Left renal pelvis (tissue), 4 donors: ENCODE measurements around the gene SRMS. TPM values are rescaled to one million over a fixed set of nuclear protein-coding genes. Genes with fewer than 3 reads are reported as not detected.
A peak's percentile ranks its signal among the peaks of the same experiment; 100 is the strongest.
"Not testable (repeated sequence)": the region's sequence is repeated elsewhere in the genome, so short reads cannot be mapped to it uniquely, and the experiment has no call there.

Source experiments
- DNase-seq, 4 donors: peaks; one replicate each; pipeline ENCODE4 v3.0.0-alpha.2; 2013; ENCODE audit warnings: low read depth in 4 of 4, low spot score in 3 of 4
- polyA plus RNA-seq, 4 donors: library from polyadenylated mRNA; unstranded; fragments of 120-200 nt; gene quantifications; one replicate each; pipeline ENCODE4 v1.2.1, GENCODE V29; 2013; ENCODE audit not compliant: insufficient read length in 4 of 4

SRMS gene
- polyA plus RNA-seq, 4 donors = 0.14 to 0.26 (median 0.17) TPM; not detected in 1

DNA sequence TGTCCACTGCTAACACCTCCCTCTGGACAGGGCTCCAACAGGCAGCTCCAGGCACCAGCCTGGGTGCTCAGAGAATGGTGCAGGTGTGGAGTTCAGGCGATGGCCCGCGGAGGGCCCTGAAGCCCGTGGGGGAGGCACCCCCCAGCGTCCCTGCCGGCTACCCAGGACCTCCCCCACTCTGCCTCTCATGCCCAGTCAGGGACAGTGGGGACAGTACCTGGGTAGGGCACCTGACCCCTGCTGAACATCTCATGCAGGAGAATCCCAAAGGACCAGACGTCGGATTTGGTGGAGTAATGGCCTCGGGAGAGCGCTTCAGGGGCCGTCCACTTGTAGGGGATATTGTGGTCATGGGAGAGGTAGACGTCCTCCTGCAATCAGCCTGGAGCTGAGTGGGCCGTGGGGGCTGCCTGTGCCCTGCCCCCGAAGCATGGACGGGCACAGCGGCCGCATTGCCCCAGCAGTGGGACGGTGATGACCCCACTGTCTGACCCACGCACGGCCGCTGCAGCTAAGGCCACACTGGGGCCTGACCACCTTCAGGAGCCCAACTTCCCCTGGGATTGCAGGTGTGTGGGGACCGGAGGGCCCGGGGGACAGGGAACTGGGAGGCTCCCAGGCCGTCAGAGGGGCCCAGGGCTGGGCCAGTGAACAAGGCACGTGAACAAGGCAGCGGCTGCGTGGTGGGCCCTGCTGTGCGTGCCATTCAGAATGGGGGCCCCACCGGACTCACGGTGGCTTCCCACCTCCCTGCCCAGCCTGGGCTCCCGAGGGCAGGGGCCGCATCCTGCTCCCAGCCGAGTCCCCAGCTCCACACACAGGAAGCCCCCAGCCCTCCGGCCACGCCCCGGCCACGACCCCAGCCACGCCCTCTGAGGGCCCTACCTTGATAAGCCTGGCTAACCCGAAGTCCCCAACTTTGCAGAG lies 17.4 kb downstream of the SRMS start:
- DNase-seq = no peak

DNA sequence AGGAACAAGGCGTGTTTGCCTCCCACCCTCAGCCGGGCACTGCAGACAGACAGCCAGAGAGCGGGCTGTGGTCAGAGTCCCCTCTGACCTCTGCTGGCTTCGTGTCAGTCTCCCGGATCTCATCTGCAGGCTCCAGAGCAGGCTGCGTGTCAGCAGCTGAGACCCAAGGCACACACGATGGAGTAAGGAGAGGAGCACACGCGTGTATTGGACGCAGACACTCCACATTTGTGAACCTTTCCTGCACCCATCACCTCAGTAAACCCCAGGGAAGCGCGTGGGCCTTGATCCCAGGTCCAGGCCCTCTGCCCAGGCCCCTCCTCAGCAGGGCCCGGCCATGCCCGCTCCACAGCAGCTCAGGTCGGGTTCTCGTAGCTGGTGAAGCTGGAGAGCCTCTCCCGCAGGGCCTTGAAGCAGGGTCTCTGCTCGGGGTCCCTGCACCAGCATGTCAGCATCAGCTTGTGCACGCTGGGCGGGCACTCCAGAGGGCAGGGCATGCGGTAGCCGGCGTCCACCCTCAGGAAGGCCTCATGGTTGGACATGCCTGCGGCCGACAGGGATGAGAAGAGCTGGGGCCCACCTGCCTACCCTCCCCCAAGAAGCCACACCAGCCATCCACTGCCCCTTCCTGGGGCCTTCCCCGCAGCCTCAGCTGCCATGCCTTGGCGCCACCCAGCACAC lies 18.2 kb downstream of the SRMS start:
- DNase-seq = no peak

DNA sequence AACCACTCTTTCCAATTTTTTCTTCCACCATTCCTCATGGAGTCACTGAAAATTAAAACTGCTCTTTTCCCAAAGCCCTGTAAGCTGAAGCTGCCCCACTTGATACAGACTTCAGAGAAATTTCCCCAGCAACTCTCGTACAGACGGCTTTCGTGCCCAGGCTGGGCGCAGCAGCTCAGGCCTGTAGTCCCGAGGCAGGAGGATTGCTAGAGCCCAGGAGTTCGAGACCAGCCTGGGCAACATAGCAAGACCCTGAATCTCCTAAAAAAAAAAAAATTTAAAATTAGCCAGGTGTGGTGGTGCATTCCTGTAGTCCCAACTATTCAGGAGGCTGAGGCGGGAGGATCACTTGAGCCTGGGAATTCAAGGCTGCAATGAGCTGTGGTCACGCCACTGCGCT lies 20.4 kb downstream of the SRMS start:
- no peak for DNase-seq

DNA sequence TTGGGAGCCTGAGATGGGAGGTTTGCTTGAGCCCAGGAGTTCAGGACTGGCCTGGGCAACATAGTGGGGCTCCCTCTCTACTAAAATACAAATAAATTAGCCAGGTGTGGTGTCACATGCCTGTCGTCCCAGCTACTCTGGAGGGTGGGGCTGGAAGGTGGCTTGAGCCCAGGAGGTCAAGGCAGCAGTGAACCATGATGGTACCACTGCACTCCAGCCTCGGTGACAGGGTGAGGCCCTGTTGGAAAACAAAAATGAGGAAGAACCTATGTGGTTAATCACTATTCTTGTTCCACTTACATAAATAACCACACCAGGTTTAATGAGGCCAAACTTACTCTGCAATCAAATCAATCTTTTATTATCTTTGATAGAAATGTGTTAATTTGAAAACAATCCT lies 21.6 kb downstream of the SRMS start:
- no peak for DNase-seq

GRCh38 chr20:63525185-63525584 lies 22.4 kb downstream of the SRMS start:
- DNase-seq = no peak

DNA sequence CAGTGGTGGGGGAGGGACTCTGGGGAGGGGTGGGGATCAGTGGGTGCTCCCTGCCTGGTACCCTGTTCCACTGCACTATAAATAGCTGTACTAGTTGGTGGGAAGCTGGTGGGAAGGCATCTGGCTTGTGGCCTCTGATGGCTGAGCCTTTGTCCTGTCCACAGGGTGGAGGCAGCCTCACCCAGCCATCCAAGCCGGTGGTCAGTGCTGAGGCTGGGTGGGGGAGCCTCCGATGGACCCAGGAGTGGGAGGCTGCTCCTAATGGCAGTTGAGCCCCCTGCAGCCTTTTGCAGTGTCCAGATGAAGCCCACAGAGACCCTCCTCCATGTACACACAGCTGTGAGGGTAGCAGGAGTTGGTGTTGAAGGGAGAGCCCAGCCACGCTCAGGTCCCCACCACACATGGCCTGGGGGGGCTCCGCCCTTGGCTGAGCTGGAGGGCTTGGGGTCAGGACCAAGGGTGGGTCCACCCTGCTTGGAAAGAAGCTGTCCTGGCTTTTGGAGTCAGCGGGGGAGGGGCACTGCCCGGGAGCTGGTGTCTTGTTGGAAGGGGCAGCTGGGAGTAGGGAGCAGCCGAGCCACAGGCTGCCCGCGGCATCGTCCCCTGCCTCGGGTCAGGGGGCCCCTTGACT lies 24.5 kb downstream of the SRMS start:
- no peak for DNase-seq

DNA sequence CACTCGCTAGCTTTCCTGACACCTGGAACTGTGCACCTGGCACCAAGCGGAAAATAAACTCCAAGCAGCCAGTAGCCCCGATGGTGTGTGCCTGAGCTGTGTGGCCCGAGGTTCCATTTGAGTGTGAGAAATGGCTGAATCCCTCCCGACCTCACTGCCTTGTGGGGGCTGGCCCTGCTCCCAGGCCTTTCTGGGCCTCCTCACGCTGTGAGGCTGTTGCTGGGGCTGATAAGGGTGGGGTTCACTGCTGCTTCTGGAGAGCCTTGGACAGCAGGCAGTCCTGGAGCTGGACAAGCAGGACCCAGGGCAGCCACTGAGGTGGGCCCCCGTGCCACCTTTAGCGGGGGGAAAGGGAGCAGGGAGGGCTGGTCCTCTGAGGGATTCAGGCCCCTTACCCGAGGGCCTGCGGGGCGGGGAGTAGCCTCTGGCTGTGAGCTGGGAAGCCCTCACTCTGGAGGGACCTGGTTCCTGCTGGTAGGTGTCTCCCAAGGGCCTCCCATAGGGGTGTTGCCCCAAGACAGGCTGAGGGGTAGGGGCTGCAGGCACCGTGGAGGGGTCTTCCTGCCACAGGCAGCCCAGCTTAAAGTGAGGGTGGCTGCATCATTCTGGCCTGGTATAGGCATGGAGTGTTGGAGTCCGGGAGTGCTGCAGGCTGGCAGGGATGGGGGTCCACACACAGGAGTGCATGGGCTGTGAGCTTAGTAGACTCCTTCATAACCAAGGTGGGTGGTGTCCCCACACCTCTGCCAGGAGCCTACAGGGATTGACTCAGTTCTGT lies 25.3 kb downstream of the SRMS start:
- no peak for DNase-seq

GRCh38 chr20:63521602-63522001 lies 25.9 kb downstream of the SRMS start:
- no peak for DNase-seq

- DNase-seq = peak in 2 of 4 donors; percentile 54 to 66
These were observed 26.5 kb downstream of the SRMS start for GRCh38 chr20:63520934-63521601.

DNA sequence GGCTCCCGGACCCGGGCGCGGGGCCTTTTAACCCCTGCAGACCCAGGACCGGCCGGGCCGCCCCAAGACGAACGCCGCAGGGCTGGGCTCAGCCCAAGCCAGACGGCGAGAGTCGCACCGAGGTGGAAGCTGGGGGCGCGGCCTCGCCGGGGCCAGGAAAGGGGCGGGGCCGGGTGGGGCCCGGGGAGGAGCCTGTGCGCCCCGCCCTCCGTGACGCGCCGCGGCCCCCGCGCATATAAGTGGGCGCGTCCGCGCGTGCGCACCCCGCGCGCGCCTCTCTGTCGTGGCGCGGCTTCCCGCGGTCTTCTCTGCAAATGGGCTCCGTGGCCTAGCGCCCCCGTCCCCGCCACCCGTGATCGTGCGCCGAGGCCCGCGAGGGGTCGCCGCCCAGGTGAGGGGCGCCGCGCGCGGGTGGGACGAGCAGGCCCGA lies 27.0 kb downstream of the SRMS start, which contains the start of gene PPDPF:
Gene PPDPF (plus strand): TSS at position 262 of the 430 bp plus-strand sequence. CDS start 544 bp downstream, outside the sequence.
- DNase-seq = peak; percentile 64 to 83 (median 78)

GRCh38 chr20:63519668-63520503 lies 27.7 kb downstream of the SRMS start:
- DNase-seq = peak in 1 of 4 donors; percentile 44

DNA sequence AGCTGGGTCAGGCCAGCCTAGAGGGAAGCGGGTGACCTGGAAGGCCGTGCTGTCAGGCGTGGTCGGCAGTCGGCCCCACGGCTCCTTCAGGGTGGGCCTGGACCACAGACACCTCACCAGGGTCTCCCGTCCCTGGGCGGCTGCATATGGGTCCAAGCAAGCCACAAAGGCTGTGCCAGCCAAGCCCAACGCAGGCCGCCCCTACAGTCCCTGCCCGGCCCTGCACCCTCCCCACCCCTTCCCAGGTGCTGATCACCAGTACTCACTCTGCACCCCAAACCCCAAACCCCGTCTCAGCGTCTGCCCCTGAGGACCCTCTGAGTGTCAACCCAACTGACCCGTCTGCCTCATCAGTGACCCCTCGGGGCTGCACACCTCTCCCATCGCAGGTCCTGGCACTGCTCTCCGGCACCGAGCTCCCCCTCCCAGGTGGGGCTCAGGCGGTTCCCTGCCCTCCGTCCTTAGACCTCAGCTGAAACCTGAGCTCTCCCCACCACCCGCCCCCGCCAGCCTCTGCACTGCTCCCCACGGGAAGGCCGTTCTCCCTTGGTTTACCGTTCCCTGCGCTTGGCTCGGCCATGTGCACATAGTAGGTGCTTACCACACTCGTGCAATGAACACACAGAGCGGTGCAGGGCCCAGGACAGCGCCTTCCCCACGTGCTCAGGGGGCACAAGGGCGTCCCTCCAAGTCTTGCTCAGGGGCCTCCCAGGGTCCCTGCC lies 28.4 kb downstream of the SRMS start:
- no peak for DNase-seq

GRCh38 chr20:63518351-63518861 lies 29.1 kb downstream of the SRMS start:
- no peak for DNase-seq

- no peak for DNase-seq
These were observed 29.9 kb downstream of the SRMS start for GRCh38 chr20:63517376-63518309.

DNA sequence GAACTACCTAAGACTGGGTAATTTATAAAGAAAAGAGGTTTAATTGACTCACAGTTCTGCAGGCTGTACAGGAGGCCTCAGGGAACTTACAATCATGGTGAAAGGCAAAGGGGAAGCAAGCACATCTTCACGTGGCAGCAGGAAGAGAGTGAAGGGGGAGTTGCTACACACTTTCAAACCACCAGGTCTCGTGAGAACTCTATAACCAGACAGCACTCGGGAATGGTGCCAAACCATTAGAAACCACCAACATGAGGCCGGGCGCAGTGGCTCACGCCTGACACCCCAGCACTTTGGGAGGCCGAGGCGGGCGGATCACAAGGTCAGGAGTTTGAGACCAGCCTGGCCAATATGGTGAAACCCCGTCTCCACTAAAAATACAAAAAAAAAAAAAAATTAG lies 33.0 kb downstream of the SRMS start:
- DNase-seq = not testable (repeated sequence)

DNA sequence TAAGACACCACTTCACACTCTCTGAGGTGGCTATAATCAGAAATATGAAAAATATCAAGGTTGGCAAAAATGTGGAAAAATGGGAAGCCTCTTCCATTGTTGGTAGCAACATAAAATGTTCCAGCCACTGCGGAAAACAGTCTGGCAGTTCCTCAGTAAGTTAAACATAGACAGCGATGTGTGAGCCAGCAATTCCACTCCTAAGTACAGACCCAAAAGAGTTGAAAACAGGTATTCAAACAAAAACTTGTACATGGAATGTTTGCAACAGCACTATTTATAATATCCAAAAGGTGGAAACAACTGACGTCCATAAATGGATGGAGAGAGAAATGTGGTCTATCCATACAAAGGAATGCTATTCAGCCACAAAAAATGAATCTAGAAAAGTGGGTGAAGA lies 34.3 kb downstream of the SRMS start:
- DNase-seq = no peak

DNA sequence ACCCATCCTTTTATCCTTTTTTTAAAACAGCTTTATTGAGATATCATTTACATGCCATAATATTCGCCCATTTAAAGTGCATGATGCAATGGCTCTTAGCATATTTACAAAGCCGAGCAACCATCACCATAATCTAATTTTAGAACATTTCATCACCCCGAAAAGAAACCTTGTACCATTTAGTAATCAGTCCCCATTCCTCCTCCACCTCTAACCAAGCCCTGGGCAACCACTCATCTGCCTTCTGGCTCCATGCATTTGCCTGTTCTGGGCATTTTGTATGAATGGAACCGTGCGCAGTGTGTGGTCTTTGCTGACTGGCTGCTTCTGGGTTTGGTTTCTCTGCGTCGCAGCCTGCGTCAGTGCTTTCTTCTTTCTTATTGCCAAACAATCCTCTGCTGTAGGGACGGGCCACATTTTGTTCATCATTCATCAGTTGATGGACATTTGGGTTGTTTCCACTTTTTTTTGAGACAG lies 38.4 kb downstream of the SRMS start:
- no peak for DNase-seq
